BE2C (cell line): ENCODE measurements around the gene SRGAP3.

Source experiments
- DNase-seq: peaks from one replicate; pipeline ENCODE4 v3.0.0-alpha.2; 2020
- H3K27me3 ChIP-seq: fragments of 250-450 bp; sonication (Bioruptor Pico); 2 replicates; pipeline ENCODE4 v1.5.1; 2020; ENCODE audit warnings: mild to moderate bottlenecking
- H3K36me3 ChIP-seq: fragments of 250-450 bp; sonication (Bioruptor Pico); 2 replicates; pipeline ENCODE4 v1.5.1; 2020; ENCODE audit warnings: mild to moderate bottlenecking
- H3K4me1 ChIP-seq: fragments of 250-450 bp; sonication (Bioruptor Pico); 2 replicates; pipeline ENCODE4 v1.5.1; 2020
- H3K4me3 ChIP-seq: 2 replicates; pipeline ENCODE4 v1.5.1; 2011; ENCODE audit warnings: low read depth, low read length
- H3K9me3 ChIP-seq: fragments of 250-450 bp; sonication (Bioruptor Pico); 2 replicates; pipeline ENCODE4 v1.5.1; 2020
- CTCF ChIP-seq: IDR thresholded peaks from 2 replicates; pipeline ENCODE4 v1.5.1; 2012; ENCODE audit warnings: mild to moderate bottlenecking, low read depth, low read length

SRGAP3 gene

GRCh38 chr3:9041626-9042025, 207.8 kb downstream of the SRGAP3 start:
- TF ChIP-seq CTCF = no peak
- no peak for DNase-seq
- H3K36me3 ChIP-seq = no peaks in the 10 kb centered on the region
- H3K4me3 ChIP-seq = no peak overlapping the region
- no peaks in the 10 kb centered on the region for H3K27me3 ChIP-seq
- H3K9me3 ChIP-seq = no peaks in the 10 kb centered on the region
- H3K4me1 ChIP-seq = no peaks in the 10 kb centered on the region

DNA sequence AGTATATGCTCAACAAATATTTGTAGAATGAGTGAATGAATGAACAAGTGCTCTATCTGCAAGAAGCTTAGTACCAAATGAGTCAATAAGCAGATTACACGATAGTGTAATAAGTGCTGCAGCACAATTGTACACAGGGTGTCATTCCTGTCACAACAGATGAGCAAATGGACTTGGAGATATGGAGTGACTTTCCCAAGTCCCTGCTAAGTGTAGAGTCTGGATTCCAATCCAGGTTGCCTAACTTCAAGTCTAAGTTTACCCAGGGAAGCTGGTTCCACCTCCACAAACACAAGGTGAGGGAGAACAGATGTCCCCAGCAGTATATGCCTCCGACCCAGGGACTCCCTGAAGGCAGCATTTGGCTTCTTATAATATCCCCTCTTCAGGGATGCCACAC, 208.4 kb downstream of the SRGAP3 start:
- Histone ChIP-seq H3K27me3 (no peaks in the 10 kb centered on the region), H3K36me3 (no peaks in the 10 kb centered on the region), H3K4me3 (no peak overlapping the region), H3K4me1 (no peaks in the 10 kb centered on the region; the same call in 1 of the 2 replicates), H3K9me3 (no peaks in the 10 kb centered on the region)
- TF ChIP-seq CTCF = no peak
- no peak for DNase-seq

- no peaks in the 10 kb centered on the region for H3K36me3 ChIP-seq
- TF ChIP-seq CTCF = no peak
- H3K4me1 ChIP-seq = no peaks in the 10 kb centered on the region; the same call in 1 of the 2 replicates
- no peaks in the 10 kb centered on the region for H3K27me3 ChIP-seq
- DNase-seq = peak; percentile 19
- H3K9me3 ChIP-seq = no peaks in the 10 kb centered on the region
- H3K4me3 ChIP-seq = no peak overlapping the region
These were observed 212.2 kb downstream of the SRGAP3 start for GRCh38 chr3:9037144-9037711.

GRCh38 chr3:9036404-9037131, 212.9 kb downstream of the SRGAP3 start:
- TF ChIP-seq CTCF = no peak
- H3K4me3 ChIP-seq = no peak overlapping the region
- no peaks in the 10 kb centered on the region for H3K27me3 ChIP-seq
- no peaks in the 10 kb centered on the region for H3K9me3 ChIP-seq
- no peaks in the 10 kb centered on the region for H3K36me3 ChIP-seq
- DNase-seq = peak; percentile 8
- H3K4me1 ChIP-seq = no peaks in the 10 kb centered on the region; the same call in 1 of the 2 replicates

GRCh38 chr3:9035961-9036360, 213.5 kb downstream of the SRGAP3 start:
- no peak for DNase-seq
- no peaks in the 10 kb centered on the region for H3K9me3 ChIP-seq
- TF ChIP-seq CTCF = no peak
- H3K4me3 ChIP-seq = no peak overlapping the region
- no peaks in the 10 kb centered on the region; the same call in 1 of the 2 replicates for H3K4me1 ChIP-seq
- no peaks in the 10 kb centered on the region for H3K36me3 ChIP-seq
- no peaks in the 10 kb centered on the region for H3K27me3 ChIP-seq

- no peaks in the 10 kb centered on the region for H3K36me3 ChIP-seq
- H3K4me3 ChIP-seq = no peak overlapping the region
- no peaks in the 10 kb centered on the region for H3K27me3 ChIP-seq
- H3K4me1 ChIP-seq = no peaks in the 10 kb centered on the region; the same call in 1 of the 2 replicates
- DNase-seq = no peak
- H3K9me3 ChIP-seq = no peaks in the 10 kb centered on the region
- TF ChIP-seq CTCF = no peak
These were observed 214.0 kb downstream of the SRGAP3 start for GRCh38 chr3:9035473-9035872.
